Coronary artery (tissue), 2 donors: ENCODE data around the gene UTP18.
"Not testable (repeated sequence)": the region's sequence is repeated elsewhere in the genome, so short reads cannot be mapped to it uniquely, and the experiment has no call there.

ENCODE experiments used
- DNase-seq: peaks from one replicate; pipeline ENCODE4 v3.0.0-alpha.2; 2017; ENCODE audit warnings: low spot score
- H3K27ac ChIP-seq, 2 donors: fragments of 200-600 bp; sonication (generic); one replicate each; pipeline ENCODE4 v1.5.1; 2016 to 2019
- H3K4me3 ChIP-seq: fragments of 200-600 bp; sonication (generic); 2 replicates; pipeline ENCODE4 v1.5.1; 2016; ENCODE audit warnings: mild to moderate bottlenecking, moderate library complexity
- TF ChIP-seq, protein P1 (sequence below): fragments of 200-600 bp; sonication (generic); IDR thresholded peaks from one replicate; pipeline ENCODE4 v1.5.1; 2019; ENCODE audit warnings: antibody characterized with exemption

UTP18 gene

DNA sequence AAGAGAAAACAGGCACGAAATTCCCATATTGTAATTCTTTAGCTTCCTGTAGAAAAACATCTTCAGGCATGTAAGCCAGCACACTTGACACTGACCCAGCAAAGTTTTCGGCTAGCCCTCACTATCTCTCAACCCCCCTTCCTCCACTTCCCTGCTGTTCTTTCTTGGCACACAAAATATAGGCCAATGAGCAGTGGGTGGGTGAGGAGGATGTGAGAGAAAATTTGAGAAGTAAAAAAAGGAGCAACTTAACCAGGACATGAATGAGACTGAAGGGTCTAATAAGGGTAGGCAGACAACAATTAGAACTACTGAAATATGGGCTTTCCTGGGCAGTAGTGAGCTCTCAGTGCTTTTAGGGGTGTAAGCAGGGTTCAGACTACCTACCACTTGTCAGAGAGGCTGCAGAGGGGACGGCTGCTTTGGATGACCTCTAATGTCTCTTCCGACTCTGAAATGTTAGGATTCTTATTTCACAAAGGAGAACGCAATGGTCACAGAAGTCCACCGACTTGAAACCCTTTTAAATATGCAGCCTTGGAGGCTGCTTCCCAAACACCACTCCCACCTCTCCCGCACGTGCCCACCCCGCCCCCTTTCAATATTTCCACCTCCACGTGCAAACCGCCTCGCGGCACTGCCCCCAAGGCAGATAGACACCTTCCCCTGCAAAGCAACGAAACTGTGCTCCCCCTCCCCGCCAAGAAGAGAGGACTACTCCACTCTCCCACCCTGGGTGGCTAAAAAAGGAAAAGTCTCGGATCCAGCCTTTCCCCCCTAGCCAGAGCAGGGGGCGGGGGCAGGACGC is 1.4 kb upstream of the UTP18 start:
- H3K27ac ChIP-seq = peak overlapping the region; percentile 93 to 97
- TF ChIP-seq, protein P1, sequence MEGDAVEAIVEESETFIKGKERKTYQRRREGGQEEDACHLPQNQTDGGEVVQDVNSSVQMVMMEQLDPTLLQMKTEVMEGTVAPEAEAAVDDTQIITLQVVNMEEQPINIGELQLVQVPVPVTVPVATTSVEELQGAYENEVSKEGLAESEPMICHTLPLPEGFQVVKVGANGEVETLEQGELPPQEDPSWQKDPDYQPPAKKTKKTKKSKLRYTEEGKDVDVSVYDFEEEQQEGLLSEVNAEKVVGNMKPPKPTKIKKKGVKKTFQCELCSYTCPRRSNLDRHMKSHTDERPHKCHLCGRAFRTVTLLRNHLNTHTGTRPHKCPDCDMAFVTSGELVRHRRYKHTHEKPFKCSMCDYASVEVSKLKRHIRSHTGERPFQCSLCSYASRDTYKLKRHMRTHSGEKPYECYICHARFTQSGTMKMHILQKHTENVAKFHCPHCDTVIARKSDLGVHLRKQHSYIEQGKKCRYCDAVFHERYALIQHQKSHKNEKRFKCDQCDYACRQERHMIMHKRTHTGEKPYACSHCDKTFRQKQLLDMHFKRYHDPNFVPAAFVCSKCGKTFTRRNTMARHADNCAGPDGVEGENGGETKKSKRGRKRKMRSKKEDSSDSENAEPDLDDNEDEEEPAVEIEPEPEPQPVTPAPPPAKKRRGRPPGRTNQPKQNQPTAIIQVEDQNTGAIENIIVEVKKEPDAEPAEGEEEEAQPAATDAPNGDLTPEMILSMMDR = no peak
- DNase-seq = no peak
- peak overlapping the region; percentile 86 for H3K4me3 ChIP-seq

DNA sequence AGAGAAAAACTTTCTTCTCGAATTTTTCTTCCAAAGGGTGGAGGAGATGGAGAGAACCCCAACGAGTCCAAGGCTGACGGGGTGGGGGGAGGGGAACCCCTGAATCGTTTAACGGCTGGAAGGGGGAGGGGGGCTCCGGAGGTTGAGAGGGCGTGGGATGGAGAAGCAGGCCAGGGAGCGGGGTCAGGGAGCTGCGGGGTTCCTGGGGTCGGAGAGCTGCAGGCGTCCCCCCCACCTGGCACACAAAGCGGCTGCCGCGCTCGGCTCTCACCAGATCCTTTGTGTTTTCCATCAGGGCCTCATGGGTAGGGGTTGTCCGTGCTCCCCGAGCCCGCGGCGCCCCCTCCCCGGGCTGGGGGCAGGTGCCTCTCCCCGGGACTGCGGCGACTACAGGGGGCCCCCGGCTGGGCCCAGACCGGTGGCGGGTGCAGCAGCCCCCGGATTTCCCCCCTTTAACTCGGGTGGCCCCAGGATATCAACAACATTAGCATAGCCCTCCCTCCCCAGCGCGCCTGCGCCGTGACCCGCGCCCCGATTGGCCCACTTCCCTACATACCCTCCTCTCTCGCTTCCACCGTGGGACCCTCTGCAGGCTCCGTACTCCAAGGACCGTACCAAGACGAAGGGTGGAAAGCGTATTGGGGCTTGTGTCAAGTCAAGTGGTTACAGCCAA is 646 bp upstream of the UTP18 start, which contains the start of gene MBTD1:
Gene MBTD1 (minus strand): TSS at position 486 of the 673 bp plus-strand sequence. CDS start 34,888 bp downstream, outside the sequence.
- TF ChIP-seq, protein P1 = no peak
- DNase-seq = peak; percentile 96
- H3K4me3 ChIP-seq = peak within 1 kb of the TSS; percentile 86
- H3K27ac ChIP-seq = peak within 1 kb of the TSS; percentile 93 to 97

DNA sequence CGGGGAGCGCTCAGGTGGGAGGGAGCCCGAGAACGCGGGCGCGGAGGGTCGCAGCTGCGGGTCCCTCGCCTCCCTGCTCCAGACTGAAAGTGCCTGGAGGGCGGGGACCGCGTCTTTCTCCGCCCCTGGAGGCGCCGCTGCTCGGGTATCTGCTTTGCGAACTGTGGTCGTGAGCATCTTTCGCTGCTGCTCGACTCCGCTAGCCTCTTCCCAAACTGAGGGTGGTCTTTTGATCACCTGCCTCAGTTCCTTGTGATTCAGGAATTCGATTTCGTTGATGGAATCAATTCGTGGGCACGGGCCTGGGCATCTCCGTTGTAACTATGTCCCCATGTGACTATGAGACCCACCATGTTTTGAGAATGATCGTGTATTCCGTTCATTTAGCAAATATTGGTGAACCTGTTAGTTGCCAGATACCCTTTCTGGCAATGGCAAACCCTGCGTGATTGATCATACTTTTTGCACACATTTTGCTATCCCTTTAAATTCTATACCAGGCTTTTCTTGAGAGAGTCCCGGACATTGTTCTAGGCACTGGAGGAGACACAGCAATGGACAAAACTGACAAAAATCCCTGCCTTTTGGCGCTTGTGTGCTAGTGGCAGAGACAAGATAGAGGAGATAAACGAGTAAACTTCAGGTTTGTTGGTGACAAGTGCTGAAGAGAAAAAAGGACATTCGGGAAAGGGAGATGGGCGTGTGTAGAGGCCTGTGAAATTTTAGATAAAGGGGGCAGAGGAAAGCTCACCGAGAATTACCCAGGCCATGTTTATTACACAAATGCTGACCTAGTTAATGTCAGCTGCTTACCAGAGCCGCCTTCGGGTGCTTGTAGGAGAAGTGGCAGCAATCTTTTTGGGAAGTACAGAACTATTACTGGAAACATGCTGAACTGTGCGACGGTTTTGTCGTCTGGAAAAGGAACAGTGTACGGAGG is 948 bp downstream of the UTP18 start:
- DNase-seq = no peak
- H3K4me3 ChIP-seq = peak overlapping the region; percentile 86

DNA sequence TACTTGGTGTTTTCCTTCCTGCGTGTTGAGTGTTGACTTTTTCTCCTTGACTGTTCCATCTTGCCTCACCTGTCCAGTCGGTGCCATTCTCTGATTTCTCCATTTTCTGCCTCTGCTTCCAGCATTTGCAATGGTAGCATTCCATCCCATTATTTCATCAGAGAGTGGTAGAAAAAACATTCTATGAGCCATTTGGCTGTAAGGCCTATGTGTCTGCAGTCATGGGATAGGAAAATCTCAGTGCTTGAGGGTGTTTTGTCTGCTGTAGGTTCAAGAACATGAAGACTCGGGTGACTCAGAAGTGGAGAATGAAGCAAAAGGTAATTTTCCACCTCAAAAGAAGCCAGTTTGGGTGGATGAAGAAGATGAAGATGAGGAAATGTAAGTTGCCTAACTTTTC is 2.7 kb downstream of the UTP18 start:
- no peak overlapping the region for H3K27ac ChIP-seq
- H3K4me3 ChIP-seq = no peak overlapping the region
- DNase-seq = no peak
- TF ChIP-seq, protein P1 = no peak

More for the DNA sequence above, 948 bp downstream of the UTP18 start:
- H3K27ac ChIP-seq = peak overlapping the region; percentile 93 to 97
- TF ChIP-seq, protein P1 = no peak

DNA sequence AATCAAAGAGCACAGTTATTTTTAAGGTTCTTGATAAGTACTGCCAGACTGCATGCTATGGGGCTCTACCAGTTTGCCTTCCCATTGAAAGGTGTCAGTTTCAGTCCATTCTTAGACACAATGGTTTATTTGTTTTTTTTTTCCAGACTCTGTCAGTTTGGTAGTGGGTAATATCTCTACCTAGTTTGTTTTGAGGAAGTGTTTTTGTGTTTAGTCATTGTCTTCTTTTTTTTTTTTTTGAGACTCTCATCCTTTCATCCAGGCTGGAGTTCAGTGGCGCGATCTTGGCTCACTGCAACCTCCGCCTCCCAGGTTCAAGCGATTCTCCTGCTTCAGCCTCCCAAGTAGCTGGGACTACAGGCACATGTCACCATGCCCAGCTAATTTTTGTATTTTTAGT is 4.1 kb downstream of the UTP18 start:
- not testable (repeated sequence) for H3K27ac ChIP-seq, DNase-seq, H3K4me3 ChIP-seq

DNA sequence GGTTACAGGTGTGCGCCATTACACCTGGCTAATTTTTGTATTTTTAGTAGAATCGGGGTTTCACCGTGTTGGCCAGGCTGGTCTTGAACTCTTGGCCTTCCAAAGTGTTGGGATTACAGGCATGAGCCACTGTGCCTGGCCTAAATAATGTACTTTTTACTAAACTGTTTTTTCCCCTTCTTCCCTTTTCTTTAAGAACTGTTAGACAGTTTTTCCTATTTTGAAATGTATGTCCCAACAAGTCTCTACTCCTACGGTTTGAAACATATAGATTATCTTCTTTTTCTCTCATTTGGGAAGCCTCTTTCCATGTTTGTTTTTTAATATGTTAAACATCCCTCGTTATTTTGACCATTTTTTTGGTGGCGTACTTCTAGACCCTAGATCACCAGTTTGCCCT is 9.6 kb downstream of the UTP18 start:
- H3K27ac ChIP-seq = no peak overlapping the region
- TF ChIP-seq, protein P1 = no peak

DNA sequence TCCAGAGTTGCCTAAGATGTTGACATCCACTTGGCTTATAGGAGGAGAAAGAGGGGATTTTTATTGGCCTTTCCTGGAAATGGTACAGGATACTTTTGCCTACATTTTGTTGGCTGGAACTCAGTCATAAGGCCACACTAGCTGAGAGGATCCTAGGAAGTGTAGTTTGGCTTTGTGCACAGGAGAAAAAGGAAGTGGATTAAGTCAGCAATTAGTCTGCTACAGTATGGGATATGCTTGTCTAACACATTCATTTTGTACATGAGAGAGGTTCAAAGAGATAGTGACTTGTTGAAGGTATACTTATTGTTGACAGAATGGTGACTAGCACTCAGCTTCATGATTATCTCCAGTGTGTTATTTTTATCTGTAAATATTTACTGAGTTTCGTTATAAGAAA is 10.3 kb downstream of the UTP18 start:
- Histone ChIP-seq H3K27ac (no peak overlapping the region), H3K4me3 (no peak overlapping the region)
- no peak for DNase-seq
- TF ChIP-seq, protein P1 = no peak

More for the DNA sequence above, 9.6 kb downstream of the UTP18 start:
- no peak overlapping the region for H3K4me3 ChIP-seq
- no peak for DNase-seq
